Caco-2 (cell line): Measurements from ENCODE around the gene SASH3. TPM values are rescaled to one million over a fixed set of nuclear protein-coding genes. Genes with fewer than 3 reads are reported as not detected.

Source experiments
- BruUV-seq: library from RNA; stranded (reverse); fragments of 400-500 nt; replicated peaks from 2 replicates; lab custom pipeline; 2021; lab: Mats Ljungman, UMichigan
- CTCF ChIA-PET: fragments of 300-600 bp; sonication (Branson Sonifier 250); formaldehyde crosslinking; loops from one replicate; lab custom pipeline; 2022; ENCODE audit warnings: antibody characterized with exemption; lab: Charles Lee
- POLR2A ChIA-PET: fragments of 300-600 bp; sonication (Branson Sonifier 250); formaldehyde crosslinking; loops from one replicate; lab custom pipeline; 2022; ENCODE audit warnings: antibody characterized with exemption; lab: Charles Lee
- DNase-seq, 2 experiments: peaks; one replicate each; pipeline versions ENCODE4 v3.0.0 to v3.0.0-alpha.2; 2020 to 2022
- H3K27me3 ChIP-seq: replicated peaks from 2 replicates; pipeline ENCODE4 v1.6.0; 2011; ENCODE audit warnings: low read length; ENCODE audit not compliant: control insufficient read depth, insufficient read depth
- H3K36me3 ChIP-seq: 2 replicates; pipeline ENCODE4 v1.5.1; 2011; ENCODE audit warnings: low read length; ENCODE audit not compliant: control insufficient read depth, insufficient read depth
- H3K4me1 ChIP-seq: fragments of 250-450 bp; sonication (Bioruptor Pico); 2 replicates; pipeline ENCODE4 v1.5.1; 2020; ENCODE audit warnings: mild to moderate bottlenecking
- H3K4me3 ChIP-seq: 2 replicates; pipeline ENCODE4 v1.5.1; 2011; ENCODE audit warnings: low read depth, mild to moderate bottlenecking, control low read depth, low read length
- H3K9me3 ChIP-seq: fragments of 250-450 bp; sonication (Bioruptor Pico); 2 replicates; pipeline ENCODE4 v1.5.1; 2020; ENCODE audit warnings: mild to moderate bottlenecking, moderate library complexity
- H3K27ac Mint-ChIP-seq: one replicate; pipeline ENCODE4 v1.8.0; 2022; ENCODE audit warnings: mixed read lengths; ENCODE audit not compliant: unreplicated experiment
- H3K27me3 Mint-ChIP-seq: one replicate; pipeline ENCODE4 v1.8.0; 2022; ENCODE audit warnings: mixed read lengths; ENCODE audit not compliant: insufficient read depth, unreplicated experiment
- H3K36me3 Mint-ChIP-seq: one replicate; pipeline ENCODE4 v1.8.0; 2022; ENCODE audit warnings: mild to moderate bottlenecking, mixed read lengths; ENCODE audit not compliant: insufficient read depth, unreplicated experiment
- H3K4me1 Mint-ChIP-seq: one replicate; pipeline ENCODE4 v1.8.0; 2022; ENCODE audit warnings: low read depth, mixed read lengths; ENCODE audit not compliant: unreplicated experiment
- H3K4me3 Mint-ChIP-seq: one replicate; pipeline ENCODE4 v1.8.0; 2022; ENCODE audit warnings: mild to moderate bottlenecking, moderate library complexity, mixed read lengths; ENCODE audit not compliant: unreplicated experiment
- H3K9me3 Mint-ChIP-seq: one replicate; pipeline ENCODE4 v1.8.0; 2022; ENCODE audit warnings: mixed read lengths; ENCODE audit not compliant: unreplicated experiment
- intact Hi-C: fragments of 100-400 bp; cut with micrococcal nuclease; formaldehyde crosslinking; loops from one replicate; pipeline ENCODE4 v1.10.0; 2022; ENCODE audit not compliant: unreplicated experiment
- total RNA-seq: library from RNA; stranded (reverse); gene quantifications from 2 replicates; pipeline ENCODE4 v1.2.3, GENCODE V29; 2022
- TF ChIP-seq, protein P1 (sequence below), 2 experiments: fragments of 200-600 bp in 1 of 2; IDR thresholded peaks; 1 replicate in 1 of 2; 2 replicates in 1 of 2; pipeline versions ENCODE4 v1.5.1 to v1.8.0; 2011 to 2022; ENCODE audit warnings: antibody characterized with exemption in 1 of 2, control low read depth in 1 of 2, inconsistent platforms in 1 of 2, low read depth in 1 of 2, low read length in 1 of 2, mild to moderate bottlenecking in 1 of 2, moderate library complexity in 1 of 2; ENCODE audit not compliant: insufficient read depth in 1 of 2, severe bottlenecking in 1 of 2, unreplicated experiment in 1 of 2

The SASH3 gene
- total RNA-seq, 1 experiment from 2014 or later, result not detected

- Histone ChIP-seq H3K36me3 (no peaks in the 10 kb centered on the region), H3K9me3 (no peaks in the 10 kb centered on the region), H3K4me3 (no peak overlapping the region), H3K27me3 (no peaks in the 10 kb centered on the region), H3K4me1 (no peaks in the 10 kb centered on the region)
- H3K4me1 Mint-ChIP-seq, result no peaks in the 10 kb centered on the region
- TF ChIP-seq, protein P1, sequence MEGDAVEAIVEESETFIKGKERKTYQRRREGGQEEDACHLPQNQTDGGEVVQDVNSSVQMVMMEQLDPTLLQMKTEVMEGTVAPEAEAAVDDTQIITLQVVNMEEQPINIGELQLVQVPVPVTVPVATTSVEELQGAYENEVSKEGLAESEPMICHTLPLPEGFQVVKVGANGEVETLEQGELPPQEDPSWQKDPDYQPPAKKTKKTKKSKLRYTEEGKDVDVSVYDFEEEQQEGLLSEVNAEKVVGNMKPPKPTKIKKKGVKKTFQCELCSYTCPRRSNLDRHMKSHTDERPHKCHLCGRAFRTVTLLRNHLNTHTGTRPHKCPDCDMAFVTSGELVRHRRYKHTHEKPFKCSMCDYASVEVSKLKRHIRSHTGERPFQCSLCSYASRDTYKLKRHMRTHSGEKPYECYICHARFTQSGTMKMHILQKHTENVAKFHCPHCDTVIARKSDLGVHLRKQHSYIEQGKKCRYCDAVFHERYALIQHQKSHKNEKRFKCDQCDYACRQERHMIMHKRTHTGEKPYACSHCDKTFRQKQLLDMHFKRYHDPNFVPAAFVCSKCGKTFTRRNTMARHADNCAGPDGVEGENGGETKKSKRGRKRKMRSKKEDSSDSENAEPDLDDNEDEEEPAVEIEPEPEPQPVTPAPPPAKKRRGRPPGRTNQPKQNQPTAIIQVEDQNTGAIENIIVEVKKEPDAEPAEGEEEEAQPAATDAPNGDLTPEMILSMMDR (IDR thresholded peaks at IDR 0.05; ENCODE audit: insufficient read depth in 1 of 2, low read depth in 1 of 2, low read length in 1 of 2, severe bottlenecking in 1 of 2, unreplicated experiment in 1 of 2), result no peak
- no peaks in the 10 kb centered on the region for H3K36me3 Mint-ChIP-seq
- ChIA-PET CTCF (no interaction called here), POLR2A (no interaction called here)
- intact Hi-C loops, result no loop called here
- H3K4me3 Mint-ChIP-seq, result no peak overlapping the region
- H3K27me3 Mint-ChIP-seq, result no peaks in the 10 kb centered on the region
- H3K9me3 Mint-ChIP-seq, result no peaks in the 10 kb centered on the region
- no peak for DNase-seq
- no TSS peak for BruUV-seq
- no peak overlapping the region for H3K27ac Mint-ChIP-seq
Observed at GRCh38 chrX:129791336-129791735, 11.6 kb downstream of the SASH3 start.

GRCh38 chrX:129791961-129792570 lies 12.3 kb downstream of the SASH3 start:
- BruUV-seq, result no TSS peak
- Mint-ChIP-seq H3K27ac (no peak overlapping the region), H3K4me3 (no peak overlapping the region), H3K9me3 (no peaks in the 10 kb centered on the region), H3K36me3 (no peaks in the 10 kb centered on the region), H3K4me1 (no peaks in the 10 kb centered on the region), H3K27me3 (no peaks in the 10 kb centered on the region)
- DNase-seq, result no peak
- TF ChIP-seq, protein P1 (IDR thresholded peaks at IDR 0.05; ENCODE audit: insufficient read depth in 1 of 2, low read depth in 1 of 2, low read length in 1 of 2, severe bottlenecking in 1 of 2, unreplicated experiment in 1 of 2), result no peak
- intact Hi-C loops, result no loop called here
- no peaks in the 10 kb centered on the region for H3K36me3 ChIP-seq
- POLR2A ChIA-PET, result interaction anchor here (0.5 kb wide), 1 partner anchor 270 kb away, joined by 3 read pairs; no protein-coding TSS in a partner anchor
- H3K9me3 ChIP-seq, result no peaks in the 10 kb centered on the region
- H3K4me3 ChIP-seq, result no peak overlapping the region
- H3K4me1 ChIP-seq, result no peaks in the 10 kb centered on the region
- H3K27me3 ChIP-seq, result no peaks in the 10 kb centered on the region
- CTCF ChIA-PET, result no interaction called here

- TF ChIP-seq, protein P1 (IDR thresholded peaks at IDR 0.05; ENCODE audit: insufficient read depth in 1 of 2, low read depth in 1 of 2, low read length in 1 of 2, severe bottlenecking in 1 of 2, unreplicated experiment in 1 of 2), result no peak
- Histone ChIP-seq H3K4me1 (no peaks in the 10 kb centered on the region), H3K4me3 (no peak overlapping the region), H3K36me3 (no peaks in the 10 kb centered on the region), H3K27me3 (no peaks in the 10 kb centered on the region), H3K9me3 (no peaks in the 10 kb centered on the region)
- intact Hi-C loops, result no loop called here
- Mint-ChIP-seq H3K27me3 (no peaks in the 10 kb centered on the region), H3K4me3 (no peak overlapping the region), H3K4me1 (no peaks in the 10 kb centered on the region), H3K36me3 (no peaks in the 10 kb centered on the region), H3K27ac (no peak overlapping the region), H3K9me3 (no peaks in the 10 kb centered on the region)
- CTCF ChIA-PET, result no interaction called here
- DNase-seq, result no peak
- no TSS peak for BruUV-seq
- POLR2A ChIA-PET, result interaction anchor here (0.5 kb wide), 1 partner anchor 270 kb away, joined by 3 read pairs; no protein-coding TSS in a partner anchor
Observed at GRCh38 chrX:129792586-129793291, 13.0 kb downstream of the SASH3 start.
